MV-4-11 (cell line): Measurements from ENCODE around the gene BRWD1.

Source experiments
- DNase-seq: peaks from one replicate; lab custom pipeline; 2025; lab: John Stamatoyannopoulos, UW

The BRWD1 gene

DNA sequence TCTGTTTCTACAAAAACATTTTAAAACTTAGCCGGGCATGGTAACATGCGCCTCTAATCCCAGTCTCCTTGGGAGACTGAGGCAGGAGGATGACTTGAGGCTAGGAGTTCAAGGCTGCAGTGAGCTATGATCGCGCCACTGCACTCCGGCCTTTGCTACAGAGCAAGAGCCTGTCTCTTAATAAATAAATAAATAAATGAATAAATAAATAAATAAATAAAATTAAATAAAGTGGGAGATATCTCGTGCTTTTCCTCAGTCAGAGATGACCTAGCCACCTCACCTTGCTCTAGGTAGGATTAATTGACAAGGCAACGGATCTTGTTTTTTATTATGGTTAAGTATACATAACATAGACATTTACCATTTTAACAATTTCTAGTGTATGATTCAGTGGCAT lies 14.3 kb upstream of the BRWD1 start:
- no peak for DNase-seq

DNA sequence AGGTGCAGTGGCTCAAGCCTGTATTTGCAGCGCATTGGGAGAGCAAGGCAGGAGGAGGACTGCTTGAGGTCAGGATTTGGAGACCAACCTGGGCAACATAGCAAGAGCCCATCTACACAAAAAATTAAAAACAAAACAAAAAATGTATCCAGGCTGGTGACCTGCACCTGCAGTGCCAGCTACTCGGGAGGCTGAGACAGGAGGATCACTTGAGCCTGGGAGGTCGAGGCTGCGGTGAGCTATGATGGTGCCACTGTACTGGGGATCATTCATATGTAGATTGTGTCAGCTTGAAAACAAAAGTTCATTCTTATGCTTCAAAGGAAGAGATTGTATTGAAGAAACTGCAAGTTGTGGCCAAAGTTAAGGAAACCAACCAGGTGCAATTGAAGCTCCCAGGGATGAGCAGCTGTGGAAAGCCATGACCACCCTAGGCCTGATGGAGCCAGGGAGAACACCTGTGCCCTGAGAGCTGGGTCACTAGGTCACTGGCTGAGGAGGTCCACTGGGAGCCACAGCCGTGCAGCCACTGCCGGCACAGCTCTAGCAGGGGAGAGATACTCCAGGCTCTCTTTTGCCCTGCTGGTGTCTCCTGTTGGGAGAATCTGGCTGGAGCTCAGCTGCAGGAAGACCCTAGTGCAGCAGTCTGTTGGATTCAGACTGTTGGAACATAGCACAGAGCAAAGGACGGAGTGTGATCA lies 13.3 kb upstream of the BRWD1 start:
- no peak for DNase-seq

DNA sequence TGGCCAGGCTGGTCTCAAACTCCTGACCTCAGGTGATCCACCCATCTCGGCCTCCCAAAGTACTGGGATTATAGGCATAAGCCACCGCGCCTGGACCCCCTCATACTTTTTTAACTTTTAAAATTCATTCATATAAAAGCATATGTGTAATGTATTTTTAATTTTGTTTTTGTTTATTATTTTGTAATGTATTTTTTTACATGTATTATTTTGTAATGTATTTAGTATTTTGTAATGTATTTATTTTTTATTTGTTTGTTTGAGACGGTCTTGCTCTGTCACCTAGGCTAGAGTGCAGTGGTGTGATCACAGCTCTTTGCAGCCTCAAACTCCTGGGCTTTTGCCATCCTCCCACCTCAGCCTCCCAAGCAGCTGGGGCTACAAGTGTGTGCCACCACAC lies 12.0 kb upstream of the BRWD1 start:
- no peak for DNase-seq

DNA sequence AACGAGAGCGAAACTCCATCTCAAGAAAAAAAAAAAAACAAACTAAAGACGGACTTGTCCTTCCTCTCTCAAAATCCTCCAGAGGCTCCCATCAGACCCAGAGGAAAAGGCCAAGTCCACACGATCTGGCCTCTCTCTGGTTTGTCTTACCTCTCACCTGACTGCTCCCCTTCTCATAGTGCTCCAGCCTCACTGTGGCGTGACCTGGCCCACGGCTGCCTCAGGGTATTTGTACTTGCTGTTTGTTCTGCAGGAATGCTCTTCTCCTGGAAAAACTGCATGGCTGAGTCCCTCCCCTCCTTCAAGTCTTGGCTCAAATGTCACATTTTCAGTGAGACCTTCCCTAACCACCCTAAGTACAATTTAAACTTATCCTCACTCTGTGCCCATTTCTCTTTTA lies 8.0 kb upstream of the BRWD1 start:
- DNase-seq: no peak

DNA sequence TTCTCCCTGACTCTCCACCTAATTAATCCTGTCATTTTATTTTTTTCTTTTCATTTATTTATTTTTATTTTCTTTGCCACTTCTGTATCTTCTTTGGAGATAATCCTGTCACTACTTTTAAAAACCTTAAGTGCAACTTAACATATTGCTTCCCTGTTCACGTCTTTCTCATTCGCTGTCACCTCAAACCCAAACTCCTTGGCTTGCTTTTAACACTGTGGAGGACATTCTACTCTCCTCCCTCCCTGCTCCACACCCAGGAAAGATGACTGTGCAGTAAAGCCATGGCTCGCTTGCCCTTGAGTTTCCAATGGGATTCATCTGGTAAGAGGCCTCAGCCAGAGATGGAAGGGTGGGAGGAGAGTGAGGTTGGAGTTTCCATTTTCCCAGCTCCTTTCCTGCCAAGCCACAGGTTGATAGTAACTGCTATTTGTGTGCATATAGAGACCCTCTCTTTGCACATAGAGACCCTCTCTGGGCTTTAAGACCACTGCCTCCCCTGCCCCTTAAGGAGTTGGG lies 6.4 kb upstream of the BRWD1 start:
- DNase-seq: no peak

DNA sequence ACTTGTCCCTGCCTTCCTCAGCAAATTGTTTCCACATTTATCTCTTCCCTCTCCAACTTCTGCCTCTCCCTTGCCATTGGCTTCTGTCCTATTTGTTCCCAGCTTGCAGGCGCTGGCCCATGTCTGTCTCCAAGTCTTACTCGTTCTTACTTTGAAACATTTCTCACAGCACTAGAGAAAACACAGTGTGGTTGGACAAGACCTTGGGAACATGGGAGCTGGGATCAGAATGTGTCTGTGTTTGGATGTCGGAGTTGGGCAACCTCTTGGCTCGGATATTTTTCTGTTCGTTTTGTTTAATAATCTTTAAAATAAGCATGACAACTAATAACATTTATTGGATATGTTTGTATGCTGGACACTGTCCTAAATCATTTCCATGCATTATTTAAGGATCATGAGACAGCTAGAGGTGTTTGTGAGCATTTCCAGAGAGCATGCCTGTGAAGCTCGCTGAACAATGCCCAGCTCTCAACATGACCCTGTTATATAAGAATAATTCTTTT lies 5.9 kb upstream of the BRWD1 start:
- DNase-seq: no peak

DNA sequence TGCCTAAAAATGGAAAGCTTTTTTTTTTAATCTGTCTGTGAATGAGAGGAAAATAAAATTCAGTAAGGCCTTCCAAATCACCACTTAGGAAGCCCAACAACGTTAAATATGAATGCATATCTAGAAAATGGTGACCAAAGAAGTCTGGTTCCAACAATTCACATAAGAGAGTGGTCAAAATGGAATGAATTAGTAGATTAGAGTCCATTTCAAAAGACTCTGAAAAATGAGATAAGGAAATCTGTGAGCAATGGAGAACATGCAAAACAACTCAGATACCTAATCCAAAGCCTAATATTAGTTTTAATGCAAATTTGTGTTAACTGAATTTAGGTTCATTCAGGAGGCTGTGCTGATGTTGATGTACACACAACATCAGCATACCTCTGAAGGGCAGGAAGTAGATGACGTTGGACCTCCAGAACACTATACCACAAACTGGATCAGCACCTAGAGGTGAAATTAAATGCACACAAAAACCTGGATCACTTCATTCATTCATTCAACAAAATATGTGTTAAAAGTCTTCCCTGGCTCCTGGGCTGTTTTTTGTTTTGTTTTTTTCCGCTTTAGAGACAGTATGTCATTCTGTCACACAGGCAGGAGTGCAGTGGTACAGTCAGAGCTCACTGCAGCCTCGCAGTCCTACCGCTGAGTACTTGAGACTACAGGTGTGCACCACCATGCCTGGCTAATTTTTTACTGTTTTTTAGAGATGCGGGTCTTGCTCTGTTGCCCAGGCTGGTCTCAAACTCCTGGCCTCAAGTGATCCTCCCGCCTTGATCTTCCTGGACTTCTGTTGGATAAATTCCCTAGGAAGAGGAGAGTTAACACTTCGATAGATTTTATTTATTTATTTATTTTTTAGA lies 4.9 kb upstream of the BRWD1 start:
- DNase-seq: no peak

DNA sequence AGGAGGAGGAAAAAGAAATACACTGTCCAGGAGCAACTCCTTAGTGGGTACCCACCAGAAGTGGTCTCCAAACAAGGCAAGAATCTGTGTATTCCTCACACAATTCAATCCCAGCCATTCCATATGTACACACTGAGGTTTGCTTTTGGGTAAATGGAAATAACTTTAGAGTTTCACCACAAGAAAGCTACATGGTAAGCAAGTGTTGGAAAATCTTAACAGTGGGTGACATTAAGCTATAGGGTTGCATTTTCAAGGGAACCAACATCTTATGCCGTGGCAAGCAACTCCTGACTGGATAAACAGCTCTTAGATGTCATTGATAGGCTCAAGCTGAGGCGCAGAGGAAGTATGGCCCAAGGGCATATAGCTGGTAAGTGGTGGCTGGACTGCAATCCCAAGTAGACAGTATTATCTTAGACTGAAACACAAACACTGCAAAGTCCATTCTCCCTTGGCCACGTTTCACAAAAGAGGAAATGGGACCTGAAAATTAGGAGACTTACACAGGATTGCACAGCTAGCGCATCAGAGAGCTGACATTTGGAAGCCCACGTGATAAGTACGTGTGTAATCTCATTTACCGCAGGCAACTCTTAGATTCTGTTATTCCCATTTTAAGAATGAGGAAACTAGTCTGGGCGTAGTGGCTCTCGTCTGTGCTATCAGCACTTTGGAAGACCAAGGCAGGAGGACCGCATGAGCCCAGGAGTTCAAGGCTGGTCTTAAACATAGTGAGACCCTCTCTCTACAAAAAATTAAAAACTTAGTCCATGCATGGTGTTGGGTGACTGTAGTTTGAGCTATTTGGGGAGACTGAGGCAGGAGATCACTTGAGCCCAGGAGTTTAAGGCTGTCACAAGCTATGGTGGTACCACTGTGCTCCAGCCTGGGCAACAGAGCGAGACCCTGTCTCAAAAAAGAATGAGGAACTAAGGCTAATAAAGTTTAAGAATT lies 4.0 kb upstream of the BRWD1 start:
- peak; percentile 99 for DNase-seq

DNA sequence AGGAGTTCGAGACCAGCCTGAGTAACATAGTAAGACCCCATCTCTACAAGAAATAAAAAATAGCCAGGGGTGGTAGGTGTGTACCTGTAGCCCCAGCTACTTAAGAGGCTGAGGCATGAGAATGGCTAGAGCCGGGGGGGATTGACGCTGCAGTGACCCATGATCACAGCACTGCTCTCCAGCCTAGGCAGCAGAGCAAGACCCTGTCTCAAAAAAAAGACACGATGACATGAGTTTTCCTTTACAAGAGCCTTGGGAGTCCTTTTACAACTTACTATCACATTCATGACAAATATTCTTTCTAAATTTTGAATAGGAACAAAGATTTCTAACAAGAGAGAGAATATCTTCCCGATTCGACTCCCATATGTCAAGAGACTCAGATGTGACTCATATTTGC lies 3.3 kb upstream of the BRWD1 start:
- no peak for DNase-seq

DNA sequence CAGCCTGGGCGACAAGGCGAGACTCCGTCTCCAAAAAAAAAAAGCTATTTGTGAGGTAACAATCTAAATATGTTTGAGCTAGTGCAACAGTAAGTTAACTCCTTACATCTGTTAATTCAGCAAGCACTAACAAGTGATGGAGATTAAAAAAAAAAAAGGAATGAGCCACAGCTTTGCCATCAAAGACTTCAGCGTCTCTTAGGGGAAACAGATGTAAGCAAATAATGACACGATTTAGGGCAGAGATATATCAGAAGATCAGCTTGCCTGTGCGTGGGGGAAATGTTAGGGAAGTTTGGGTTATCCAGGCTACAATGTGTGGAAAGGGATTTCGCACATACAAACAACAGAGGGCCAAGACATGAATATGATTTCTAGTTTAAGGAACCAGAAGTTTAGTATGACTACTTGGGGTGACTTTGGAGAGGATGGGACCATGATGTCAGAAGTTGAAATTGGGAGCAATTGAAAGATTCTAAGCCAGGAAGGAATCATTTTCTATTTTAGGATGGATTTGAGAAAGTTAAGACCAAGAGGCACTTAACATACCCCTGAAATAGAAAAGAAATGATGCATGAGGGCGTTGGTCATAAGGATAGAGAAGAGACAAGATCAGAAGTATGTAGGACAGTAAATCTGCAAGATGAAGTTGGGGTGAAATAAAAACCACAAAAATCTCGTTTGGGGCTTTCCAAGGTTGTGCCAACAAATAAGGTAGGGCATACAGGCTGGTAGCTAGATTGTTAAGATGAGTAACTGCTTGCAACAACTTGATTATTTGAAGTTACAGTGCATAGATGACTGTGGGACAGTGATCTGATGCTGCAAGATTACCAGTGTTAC lies 2.4 kb upstream of the BRWD1 start:
- peak; percentile 8 for DNase-seq

DNA sequence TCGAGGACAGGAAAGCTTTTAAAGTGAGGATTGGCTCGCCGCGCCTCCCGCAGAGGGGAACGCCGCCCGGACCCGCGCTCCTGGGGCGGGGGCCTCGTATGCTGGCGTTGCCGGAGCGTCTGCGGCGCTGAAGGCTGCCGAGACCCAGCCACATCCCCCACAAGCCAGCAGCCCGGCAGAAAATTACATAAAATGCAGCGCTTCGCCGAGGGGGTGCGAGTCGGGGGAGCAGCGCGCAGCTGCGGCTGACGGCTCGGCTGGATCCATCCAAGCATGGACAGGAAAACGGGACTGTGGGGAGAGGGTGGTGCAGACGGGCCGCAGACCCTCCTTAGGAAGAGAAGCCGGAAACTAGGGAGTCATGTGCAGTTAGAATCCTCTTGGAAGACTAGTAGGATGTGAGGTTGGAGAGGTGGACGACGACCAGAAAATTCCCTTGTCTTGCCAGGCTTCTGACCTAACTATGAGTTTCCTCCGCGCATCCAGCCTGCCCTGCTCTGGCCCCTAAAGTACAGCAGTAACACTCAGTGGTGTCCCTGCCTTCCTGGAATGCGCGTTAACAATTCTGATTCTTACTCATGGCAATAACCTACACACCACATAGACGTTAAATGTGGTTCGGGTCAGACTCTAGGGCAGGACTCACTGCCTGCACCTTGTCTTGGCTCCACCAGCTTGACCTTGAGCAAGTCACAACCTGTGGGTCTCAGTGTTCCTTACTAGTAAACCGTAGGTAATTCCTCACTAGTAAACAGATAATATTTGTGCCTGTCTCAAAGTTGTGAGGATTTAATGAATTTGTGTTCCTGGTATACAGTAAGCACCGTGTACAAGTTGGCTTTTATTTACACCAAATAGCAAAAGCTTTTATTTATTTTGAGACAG lies 953 bp upstream of the BRWD1 start:
- DNase-seq: peak; percentile 44

DNA sequence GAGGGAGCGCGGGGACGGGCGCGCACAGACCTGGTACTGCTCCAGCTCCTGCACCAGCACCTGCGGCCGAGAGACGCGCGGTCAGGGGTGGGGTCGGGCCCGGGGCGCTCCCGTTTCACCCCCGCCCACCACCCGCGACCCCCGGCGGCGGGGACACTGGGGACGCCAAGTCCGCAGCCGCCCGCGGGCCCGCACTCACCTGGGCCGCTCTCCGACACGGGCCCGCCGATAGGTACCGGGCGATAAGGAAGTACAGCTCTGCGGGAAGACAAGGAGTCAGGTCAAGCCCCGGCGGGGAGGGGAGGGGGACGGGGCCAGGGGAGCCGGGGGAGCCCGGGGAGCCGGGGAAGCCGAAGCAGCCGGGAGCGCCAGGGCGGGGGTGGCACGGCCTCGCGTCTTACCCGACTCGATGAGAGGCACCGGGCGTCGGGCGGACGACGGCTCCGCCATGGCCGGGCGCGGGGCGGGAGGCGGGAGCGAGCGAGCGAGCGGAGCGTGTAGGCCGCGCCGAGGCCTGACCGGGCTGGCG lies 326 bp downstream of the BRWD1 start:
- DNase-seq: no peak

DNA sequence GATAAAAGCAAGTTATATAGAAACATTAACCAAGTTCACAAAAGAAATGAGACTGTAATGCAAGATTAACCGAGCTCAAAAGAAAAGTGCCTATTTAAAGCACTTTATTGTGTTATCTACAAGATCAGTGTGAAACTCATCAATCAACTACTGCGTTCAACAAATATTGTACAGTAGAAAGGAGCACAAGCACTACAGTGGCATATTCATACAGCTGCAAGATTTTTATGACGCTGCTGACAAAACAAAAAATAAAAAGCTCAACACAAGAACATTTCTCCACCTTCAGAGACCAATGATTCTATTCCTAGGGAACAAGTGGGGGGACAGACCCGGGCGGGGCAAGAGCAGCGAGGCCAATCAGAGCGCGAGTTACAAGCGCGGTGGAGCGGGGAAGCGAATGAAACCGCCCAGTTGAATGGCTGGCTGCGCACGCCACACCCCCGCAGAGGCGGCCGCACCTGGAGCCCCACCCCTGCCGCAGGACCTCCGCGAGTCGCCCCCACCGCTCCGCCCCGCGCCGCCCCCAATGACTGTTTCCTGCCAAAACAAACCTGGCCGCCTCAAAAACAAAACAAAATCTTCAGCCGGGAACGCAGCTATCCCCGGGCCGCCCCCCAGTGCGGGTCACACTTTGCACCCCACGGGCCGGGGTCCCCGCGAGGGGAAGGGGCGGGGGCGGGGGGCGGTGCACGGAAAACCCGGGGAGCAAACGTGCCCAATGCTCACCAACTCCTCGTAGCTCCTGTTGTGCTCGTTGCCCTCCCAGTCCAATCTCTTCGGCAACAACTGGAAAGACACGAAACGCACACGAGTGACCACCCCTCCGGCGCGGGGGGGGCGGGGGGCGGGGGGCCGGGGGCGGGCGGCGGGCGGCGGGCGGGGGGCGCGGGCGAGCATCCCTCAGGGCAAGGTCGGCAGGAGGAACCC lies 1.1 kb downstream of the BRWD1 start:
- DNase-seq: peak; percentile 81

DNA sequence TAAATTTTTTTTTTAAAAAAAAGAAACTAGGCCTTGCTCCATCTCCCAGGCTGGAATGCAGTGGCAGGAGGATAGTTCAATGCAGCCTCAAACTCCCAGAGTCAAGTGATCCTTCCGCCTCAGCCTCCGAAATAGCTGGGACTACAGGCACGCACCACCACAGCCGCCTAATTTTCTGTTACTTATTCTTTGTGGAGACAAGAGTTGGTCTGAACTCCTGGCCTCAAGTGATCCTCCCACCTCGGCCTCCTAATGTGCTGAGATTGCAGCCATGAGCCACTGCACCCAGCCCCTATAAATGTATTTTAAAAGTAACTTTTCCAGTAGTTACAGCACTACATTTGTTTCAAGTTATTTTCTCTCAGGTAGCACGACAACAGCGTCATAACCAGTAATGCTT lies 2.3 kb downstream of the BRWD1 start:
- no peak for DNase-seq

DNA sequence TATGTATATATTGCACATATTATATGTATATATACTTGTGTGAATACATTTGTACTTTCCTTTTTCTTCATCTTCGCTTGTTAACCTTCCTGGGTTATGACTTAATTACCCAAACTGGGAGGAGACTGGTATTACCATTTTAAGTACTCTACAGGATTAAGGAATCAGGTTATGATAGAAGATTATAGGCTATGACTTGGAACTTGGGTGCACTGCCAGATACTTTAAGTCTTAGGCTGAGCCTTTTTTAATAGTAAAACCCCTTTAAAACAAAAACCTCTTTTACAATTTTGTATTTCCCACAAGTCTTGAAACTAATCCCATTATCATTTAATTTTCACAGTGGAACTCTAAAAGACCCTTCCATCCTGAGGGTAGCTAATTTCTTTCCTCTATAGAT lies 6.0 kb downstream of the BRWD1 start:
- DNase-seq: no peak

DNA sequence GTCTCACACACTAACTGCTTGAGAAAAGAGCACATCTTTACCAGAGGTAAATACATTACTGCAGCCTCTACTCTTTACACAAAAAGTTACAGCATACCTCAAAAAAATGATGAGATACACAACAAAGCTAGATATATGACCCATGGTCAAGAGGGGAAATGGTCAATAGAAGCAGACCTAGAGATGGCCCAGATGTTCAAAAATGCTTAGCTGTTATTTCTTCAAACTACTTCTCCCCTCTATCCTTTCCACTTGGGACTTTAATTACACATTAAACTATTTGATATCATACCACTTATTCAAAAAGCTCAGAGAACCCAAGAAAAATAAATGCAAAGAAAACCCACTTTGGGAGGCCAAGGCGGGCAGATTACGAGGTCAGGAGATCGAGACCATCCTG lies 12.8 kb downstream of the BRWD1 start:
- no peak for DNase-seq

DNA sequence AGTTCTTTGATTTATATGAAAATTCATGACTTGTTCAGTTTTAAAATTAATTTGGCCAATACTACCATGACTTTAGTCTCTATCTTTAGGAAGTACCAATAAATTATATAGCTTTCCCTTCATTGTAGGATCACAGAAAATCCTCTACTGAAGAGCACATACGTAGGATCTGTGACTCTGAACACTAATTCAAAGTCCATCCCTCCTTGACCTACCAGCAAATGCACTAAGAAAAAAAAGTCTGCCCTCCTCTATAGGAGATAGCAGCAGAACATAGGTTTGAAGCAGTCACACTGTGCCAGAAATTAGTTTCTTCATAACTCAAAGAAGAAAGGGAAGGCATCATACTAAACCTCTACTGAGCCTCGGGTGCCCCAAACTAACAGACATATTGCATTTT lies 16.5 kb downstream of the BRWD1 start:
- DNase-seq: no peak

DNA sequence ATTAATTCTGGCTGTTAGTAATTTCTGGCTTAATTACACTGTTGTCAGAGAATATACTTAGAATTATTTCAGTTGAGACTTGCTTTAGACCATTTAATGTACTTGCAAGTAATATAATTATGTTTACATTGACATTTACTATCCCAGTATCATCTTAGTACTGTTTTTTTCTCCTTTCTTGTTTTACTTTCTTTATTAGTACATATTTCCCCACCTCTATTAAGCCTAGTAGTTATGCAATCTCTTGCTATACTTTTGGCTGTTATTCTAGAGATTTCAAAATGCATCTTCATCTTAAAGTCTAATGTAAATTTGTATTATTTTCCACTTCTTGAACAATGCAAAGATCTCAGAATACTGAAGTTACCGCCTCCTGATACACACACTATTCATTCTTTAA lies 24.4 kb downstream of the BRWD1 start:
- DNase-seq: no peak

DNA sequence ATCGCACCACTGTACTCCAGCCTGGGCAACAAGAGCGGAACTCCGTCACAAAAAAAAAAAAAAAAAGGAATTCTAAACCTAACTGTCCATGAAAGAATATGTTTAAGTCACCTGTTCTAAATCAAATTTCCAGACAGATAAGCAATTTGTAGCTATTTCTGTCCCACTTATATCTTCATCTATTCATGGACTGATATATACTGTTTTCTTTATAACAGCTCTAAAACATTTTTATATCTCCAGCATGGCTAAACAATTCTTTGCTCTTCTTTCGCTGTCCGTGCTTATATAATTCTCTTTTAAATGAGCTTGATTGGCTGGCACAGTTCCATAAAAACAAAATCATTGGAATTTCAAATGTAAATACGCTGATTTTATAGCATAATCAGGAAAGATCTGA lies 30.5 kb downstream of the BRWD1 start:
- DNase-seq: no peak
